DMS 273 (cell line): ENCODE results near the gene DHX32.

ENCODE experiments used
- DNase-seq: peaks from one replicate; lab custom pipeline; 2025; ENCODE audit not compliant: unreplicated experiment; lab: John Stamatoyannopoulos, UW

The DHX32 gene

DNA sequence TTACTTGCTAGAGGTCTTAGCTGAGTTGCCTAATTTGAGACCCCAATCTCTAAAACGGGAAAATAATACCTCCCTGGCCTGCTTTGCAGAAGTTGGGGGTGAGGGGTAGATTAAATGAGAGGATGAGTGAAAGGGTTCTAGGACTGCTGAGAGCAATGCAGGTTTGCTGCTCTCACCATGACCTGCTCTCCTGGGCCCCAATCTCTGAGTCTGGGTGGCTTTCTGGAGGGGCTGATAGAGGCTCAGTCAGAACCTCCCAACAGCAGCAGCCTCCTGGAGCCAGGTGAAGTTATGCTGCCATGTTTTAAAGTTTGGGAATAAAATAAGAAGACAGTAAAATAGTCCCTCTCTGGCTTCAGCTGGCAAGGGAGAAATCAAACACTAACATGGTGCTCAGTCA, 65.3 kb downstream of the DHX32 start:
- no peak for DNase-seq

DNA sequence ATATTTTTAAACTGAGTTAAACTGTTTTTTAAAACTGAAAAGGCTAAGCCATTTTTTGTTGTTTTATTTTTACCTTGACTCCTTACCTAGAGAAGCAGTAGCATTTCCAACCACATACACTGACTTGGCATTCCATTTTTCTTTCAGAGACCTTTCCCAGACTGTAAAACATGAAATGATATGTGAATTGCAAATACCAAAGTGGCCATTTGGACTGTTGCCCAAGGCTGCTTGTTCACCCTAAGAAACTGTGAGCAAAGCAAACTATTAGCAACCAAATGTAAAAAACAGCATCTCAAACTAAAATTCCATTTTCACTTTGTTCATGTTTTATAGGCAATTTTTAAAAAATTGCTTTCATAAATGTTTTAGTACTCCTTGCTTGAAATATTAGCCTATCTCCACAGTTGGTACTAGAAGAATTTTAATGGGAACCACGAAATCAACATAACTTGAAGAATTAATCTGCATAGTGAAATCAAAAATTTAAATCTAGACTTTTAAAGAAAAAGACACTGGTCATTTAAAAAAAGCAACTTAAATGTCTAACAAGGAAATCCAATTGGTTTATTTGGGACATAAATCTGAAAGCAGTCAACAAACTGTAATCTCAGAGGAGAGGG, 68.9 kb downstream of the DHX32 start:
- DNase-seq: no peak

DNA sequence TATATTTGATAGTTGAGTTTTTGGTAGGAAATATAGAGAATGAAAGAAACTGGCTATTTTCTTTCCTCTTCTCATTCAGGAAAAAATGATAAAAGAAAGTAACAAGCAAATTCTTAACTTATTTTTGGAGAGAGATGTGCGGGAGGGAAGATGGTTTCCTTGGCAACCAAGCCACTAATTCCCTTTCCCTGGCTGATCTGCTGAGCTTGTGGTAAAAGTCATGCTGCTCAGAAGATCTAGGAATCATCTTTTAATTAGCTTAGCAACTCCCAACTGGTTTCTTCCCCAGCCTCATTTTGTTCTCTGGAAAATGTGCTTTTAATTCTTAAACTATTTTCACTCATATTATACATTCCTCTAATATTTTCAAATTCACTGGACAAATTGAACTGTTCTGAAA, 69.8 kb downstream of the DHX32 start:
- DNase-seq: no peak

DNA sequence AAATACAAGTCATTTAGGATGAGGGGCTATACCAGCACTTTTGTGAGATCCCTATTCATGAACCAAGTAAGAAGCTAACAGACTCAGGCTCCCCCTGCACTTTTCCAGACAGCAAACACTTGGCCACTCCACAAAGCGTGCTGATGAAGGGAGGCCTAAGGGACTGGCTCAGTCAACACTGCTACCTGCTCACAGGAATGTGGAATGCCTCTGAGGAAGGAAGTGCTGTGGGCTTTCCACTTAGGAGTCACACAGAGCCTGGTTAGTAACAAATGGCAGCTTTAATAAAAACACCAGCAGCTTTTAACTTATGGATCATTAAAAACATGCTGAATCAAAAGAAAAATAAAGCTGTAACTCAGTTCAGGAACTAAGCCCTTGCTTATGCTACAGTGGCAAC, 73.0 kb downstream of the DHX32 start:
- no peak for DNase-seq

DNA sequence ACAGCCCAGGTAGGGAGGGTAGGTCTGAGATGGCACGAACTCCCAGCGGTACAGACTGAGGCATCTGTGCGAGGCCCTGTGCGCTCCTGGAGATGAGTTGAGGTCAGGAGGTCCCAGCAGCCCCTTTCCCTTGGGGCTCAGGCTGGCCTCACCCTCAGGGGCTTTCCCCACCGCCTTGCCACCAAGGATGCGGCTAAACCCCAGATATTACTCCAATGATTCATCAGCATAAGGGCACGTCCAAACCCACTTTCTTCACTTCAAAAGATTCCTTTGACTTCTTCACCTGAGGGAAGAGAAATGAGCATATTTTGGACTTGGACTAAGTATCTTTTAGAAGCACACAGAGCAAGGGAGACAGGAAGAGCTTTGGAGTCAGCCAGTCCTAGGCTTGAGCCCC, 78.4 kb downstream of the DHX32 start:
- DNase-seq: no peak

DNA sequence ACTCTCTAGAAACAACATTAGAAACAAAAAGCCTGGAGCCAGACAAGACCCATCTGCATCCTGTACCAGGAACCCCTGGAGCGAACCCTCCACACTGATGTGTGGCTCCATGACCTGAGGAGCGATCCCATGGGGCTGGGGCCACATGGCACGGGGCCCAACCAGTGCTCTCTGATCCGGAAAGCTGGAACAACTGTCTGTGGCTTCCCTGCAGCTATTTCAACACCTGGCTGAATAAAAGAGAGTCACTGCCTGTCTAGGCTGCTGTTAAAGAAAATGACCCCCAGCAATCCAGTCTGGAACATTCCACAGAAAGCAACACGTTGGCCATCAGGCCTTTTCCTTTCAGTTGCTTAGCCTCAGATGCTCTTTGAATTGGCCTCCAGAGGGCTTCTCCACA, 79.0 kb downstream of the DHX32 start:
- DNase-seq: no peak

DNA sequence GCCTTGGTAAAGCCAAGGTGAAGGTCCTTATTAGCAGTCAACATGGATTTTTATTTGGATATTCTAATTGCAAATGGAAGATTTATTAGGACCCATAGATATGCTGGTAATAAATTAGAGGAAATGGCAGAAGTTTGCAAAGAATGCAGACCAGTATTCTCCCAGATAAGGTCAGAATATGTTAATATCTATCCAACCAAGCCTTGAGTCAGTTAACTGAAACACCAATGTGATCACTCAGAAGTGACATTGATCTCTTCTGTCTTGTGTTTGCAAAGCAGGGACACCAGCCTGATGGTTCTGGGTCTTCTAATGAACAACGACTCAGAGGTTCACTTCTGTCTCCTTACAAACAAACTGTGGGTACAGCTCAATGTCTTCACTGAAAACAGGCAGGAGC, 79.5 kb downstream of the DHX32 start:
- DNase-seq: no peak

DNA sequence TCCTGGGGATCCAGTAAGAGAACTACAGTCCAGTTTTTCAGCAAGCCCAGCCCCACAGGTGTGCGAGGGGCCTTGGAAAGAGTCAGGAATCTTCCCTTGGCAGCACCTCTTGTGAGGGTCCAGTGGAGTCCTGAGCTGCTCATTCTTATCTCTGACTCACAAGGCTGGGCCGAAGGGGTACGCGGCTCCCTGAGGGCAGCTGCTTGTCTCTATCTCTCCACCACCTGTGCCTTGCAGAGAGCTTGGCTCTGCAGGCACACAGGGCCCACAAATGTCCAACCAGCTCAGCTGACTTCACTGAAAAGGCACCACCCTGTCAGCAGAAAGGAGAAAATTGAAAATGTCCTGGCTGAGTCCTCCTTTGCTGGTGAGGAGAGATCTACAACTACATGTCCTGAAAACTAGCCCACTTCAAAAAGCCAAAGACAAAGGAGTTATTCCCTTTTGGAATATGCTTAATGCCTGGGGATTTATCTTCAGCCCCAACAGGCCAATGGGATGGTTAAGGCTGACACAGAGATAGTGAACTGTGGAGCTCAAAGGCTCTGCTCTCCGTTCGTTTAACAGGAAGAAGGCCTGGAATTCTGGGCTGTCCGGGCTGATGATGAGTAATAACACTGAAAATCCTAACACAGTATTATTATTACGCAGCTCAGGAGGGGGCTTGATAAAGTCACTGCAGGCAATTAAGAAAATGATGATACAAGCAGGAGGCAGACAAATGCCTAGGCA, 81.5 kb downstream of the DHX32 start:
- DNase-seq: no peak

DNA sequence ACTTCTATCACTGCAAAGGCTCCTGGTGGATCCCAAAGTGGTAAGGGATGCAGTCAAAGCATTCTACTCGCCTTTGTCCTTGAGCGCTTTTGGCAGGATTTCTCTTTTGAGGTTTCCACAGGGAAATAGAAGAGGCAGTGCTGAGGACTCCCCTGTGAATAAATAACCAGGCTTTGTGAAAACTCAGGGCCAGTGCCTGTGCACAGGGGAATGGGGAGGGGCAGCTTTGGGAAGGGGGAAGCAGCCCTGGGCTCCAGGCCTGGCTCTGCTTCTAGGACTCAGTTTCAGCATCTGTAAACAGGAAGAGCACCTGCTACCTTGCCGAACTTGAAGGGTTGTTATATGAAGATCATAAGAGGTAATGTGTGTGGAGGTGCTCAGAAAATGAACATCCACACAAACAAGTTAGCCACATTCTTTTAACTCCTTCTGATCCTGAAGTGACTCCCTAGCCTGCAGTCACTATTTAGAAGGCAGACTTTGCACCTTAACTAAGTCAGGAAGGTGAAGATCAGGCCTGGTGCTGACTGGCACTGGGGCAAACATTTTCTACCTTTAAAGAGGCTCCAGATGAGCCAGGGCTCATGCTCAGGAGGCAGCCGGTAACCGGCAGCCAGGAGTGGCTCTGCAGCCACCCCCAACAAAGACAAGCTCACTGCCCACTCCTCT, 83.0 kb downstream of the DHX32 start:
- no peak for DNase-seq

DNA sequence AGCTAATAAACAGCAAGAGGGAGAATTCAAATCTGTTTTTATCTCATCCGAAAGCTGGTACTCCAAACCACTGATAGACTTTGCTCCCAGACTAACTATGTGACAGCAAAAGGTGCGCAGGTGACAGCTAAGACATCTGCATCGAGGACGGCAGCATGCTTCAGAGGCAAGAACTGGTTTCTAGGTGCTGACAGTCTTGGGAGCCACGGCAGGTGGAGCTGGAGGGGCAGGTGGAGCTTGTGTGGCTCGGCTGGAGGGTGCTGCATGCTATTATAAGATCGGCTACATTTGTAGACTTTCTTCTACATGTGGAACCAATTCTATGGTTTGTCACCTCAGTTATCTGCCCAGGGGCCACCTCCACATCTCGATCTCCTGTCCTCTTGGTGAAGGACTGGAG, 83.7 kb downstream of the DHX32 start:
- no peak for DNase-seq

DNA sequence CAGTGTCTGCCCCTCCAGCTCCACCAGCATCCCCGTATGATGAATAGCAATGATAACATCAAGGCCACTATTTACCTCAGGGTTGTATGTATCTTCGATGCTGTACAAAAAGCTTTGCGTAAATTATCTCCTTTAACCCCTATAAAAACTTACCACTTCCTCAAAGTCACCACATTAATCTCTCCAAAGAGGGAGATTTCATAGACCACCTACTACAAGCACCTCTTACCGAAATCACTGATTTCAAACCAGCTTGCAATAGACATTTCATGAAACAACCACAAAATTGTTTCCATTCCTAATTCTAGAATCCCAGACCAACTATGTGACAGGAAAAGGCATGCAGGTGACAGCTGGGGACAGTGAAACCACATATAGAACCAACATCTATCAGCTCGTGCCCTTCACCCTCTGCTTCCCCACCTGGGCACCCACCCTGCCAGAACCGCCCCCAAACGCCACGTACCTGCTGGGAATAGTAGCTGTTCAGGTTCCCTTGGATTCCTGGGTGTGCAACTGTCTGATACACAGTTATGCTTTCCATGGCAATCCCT, 85.4 kb downstream of the DHX32 start:
- no peak for DNase-seq

DNA sequence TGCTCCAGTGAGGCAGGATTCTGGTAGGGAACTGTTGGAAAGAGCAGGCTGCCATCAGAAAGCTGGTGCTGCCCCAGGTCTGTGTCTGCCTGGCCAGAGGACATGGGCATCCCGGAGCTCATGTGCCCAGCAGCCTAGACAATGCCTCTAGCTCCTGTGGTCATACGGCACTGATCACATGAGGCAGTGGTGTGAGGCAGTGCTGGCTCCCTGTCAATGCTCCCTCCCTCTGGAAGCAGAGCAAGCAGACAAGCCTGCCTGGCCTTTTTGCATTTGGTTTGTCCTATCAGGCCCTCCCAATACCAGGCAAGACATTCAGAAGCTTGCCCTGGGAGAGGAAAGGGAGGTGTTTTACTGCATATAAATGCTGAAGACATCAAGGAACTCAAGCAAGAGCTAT, 86.0 kb downstream of the DHX32 start:
- DNase-seq: no peak

DNA sequence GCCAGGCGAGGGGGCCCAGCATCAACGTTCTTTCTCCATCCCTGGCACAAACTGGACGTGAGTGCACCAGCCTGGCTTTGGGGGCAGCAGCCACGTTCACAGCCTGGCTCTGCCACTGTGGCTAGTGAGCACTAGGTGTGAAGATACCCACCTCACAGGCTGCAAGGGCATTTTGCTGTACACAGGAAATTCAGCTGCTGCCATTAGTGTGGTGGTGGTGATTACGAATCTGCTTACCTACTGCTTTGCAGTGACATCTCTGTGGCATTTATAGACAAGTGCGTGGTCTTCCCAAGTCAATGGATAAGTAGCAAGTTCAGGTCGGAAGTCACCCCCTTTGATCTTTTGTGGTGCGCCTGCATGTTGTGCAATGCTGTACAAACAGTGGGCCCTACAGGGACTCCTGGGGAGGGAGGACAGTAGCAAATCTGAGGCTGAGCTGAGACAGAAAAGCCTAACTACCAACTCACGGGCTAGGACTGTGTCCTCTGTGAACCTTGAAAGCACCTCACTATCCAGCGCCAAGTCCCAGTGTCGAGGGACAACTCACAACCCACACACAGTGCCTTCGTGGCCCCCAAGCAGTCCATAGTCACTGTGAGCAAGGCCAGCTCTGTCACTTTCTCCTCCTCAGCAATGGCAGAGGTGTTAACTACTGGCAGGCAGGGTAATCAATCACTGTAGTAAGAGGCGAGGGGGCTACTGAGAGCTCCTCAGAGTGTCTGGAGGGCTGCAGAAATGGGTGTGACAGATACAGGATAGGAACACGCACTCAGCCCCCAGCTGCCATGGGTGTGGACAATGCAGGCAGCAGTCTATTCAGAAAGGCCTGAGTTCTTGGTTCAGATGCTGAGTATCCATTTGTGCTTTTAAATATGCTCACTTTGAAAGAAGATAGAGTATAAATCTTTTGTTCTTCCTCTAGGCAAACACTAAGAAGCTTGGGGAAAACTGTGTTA, 88.5 kb downstream of the DHX32 start:
- no peak for DNase-seq

DNA sequence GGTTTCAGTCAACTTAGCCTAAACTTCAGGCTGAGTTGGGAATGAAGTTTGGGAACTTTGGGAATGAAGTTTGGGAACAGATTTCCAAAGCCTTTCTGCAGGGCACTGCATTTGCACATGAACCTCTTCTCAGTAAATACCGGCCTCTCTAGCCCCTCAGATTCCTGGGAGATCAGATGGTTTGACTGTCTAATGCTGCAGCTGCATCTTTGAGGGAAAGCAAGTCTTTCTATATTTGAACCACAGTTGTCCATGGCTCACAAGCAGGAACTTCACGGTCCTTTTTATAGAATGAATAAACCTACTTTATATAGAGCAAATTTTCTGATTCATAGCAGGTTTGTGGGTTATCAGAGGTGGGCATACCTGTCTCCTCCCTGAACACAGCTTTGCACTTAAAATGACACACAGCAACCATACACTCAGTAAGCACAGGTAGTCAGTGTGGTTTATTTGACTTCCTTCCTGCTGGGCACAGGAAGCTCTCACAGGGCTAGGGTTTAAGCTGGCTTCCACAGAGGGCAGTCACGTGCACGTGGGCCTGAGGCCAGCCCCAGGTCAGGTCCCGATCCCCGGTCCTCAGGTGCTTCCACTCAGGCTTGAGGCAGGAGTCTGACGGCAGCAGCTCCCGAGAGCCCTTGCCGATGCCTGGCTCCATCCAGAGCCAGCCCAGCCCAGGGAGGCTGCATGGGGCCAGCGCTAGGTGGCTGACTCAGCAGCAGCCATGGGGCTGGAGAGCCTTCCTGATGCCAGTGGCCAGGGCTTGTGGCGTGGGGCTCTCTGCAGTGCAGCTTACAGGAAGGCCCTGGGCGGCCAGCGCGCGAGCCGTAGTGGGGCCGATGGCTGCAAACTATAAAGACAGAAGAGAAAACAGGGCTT, 92.7 kb downstream of the DHX32 start:
- no peak for DNase-seq
